IMR-90 (cell line): Measurements from ENCODE around the gene SMARCA4. TPM values are rescaled to one million over a fixed set of nuclear protein-coding genes. Genes with fewer than 3 reads are reported as not detected.

Experiments used
- ATAC-seq: fragments of 200-7000 bp; cut with Tn5 transposase; 2 replicates; pipeline ENCODE4 v1.9.1; 2020; ENCODE audit warnings: low read depth, mild to moderate bottlenecking, moderate library complexity
- BruUV-seq: library from RNA; stranded (reverse); fragments of 400-500 nt; replicated peaks from 2 replicates; lab custom pipeline; 2021; lab: Mats Ljungman, UMichigan
- CTCF ChIA-PET: fragments of 300-600 bp; formaldehyde crosslinking; extraction: SDS; loops from one replicate; lab custom pipeline; 2021; ENCODE audit warnings: antibody characterized with exemption; lab: Yijun Ruan, JAX
- POLR2A ChIA-PET: fragments of 300-600 bp; sonication (Branson Sonifier 250); formaldehyde crosslinking; loops from one replicate; lab custom pipeline; 2022; ENCODE audit warnings: antibody characterized with exemption; ENCODE audit not compliant: unreplicated experiment; lab: Charles Lee
- DNase-seq: peaks from one replicate; pipeline ENCODE4 v3.0.0; 2013
- H2AFZ ChIP-seq: replicated peaks from 2 replicates; pipeline ENCODE3; 2013; ENCODE audit warnings: low read length, mild to moderate bottlenecking; ENCODE audit not compliant: poor library complexity
- H2AK5ac ChIP-seq: 2 replicates; pipeline ENCODE4 v1.6.1; 2013; ENCODE audit warnings: low read depth, low read length, inconsistent platforms
- H2AK9ac ChIP-seq: replicated peaks from 2 replicates; pipeline ENCODE3; 2013; ENCODE audit warnings: mild to moderate bottlenecking, low read depth, low read length, moderate library complexity; ENCODE audit not compliant: poor library complexity
- H2BK120ac ChIP-seq: 2 replicates; pipeline ENCODE4 v1.6.1; 2013; ENCODE audit warnings: low read depth, low read length, inconsistent platforms
- H2BK15ac ChIP-seq: 3 replicates; pipeline ENCODE4 v1.6.1; 2013; ENCODE audit warnings: low read depth, low read length, inconsistent platforms
- H2BK20ac ChIP-seq: 2 replicates; pipeline ENCODE4 v1.6.1; 2013; ENCODE audit warnings: low read depth, mild to moderate bottlenecking, inconsistent platforms, low read length, moderate library complexity
- H2BK5ac ChIP-seq: 2 replicates; pipeline ENCODE4 v1.6.1; 2013; ENCODE audit warnings: mild to moderate bottlenecking, low read depth, low read length, inconsistent platforms; ENCODE audit not compliant: poor library complexity, severe bottlenecking
- H3K14ac ChIP-seq: replicated peaks from 2 replicates; pipeline ENCODE4 v1.6.1; 2013; ENCODE audit warnings: low read depth, low read length, inconsistent platforms
- H3K18ac ChIP-seq: 2 replicates; pipeline ENCODE4 v1.6.1; 2013; ENCODE audit warnings: low read depth, low read length, control low read depth
- H3K23ac ChIP-seq: 2 replicates; pipeline ENCODE4 v1.6.1; 2013; ENCODE audit warnings: low read depth, low read length, inconsistent platforms
- H3K27ac ChIP-seq: 2 replicates; pipeline ENCODE4 v1.5.1; 2013; ENCODE audit warnings: mild to moderate bottlenecking, control low read depth, low read length; ENCODE audit not compliant: insufficient read depth
- H3K27me3 ChIP-seq: 2 replicates; pipeline ENCODE4 v1.6.1; 2013; ENCODE audit warnings: low read length; ENCODE audit not compliant: control insufficient read depth, insufficient read depth
- H3K36me3 ChIP-seq: 2 replicates; pipeline ENCODE4 v1.6.1; 2013; ENCODE audit warnings: low read length, mixed read lengths; ENCODE audit not compliant: control insufficient read depth, insufficient read depth
- H3K4ac ChIP-seq: 2 replicates; pipeline ENCODE4 v1.6.1; 2013; ENCODE audit warnings: low read depth, low read length, inconsistent platforms
- H3K4me1 ChIP-seq: 2 replicates; pipeline ENCODE4 v1.6.1; 2013; ENCODE audit warnings: low read length, mixed read lengths; ENCODE audit not compliant: control insufficient read depth, insufficient read depth
- H3K4me2 ChIP-seq: 2 replicates; pipeline ENCODE4 v1.6.1; 2013; ENCODE audit warnings: low read depth, mild to moderate bottlenecking, control low read depth, low read length, moderate library complexity
- H3K4me3 ChIP-seq: 2 replicates; pipeline ENCODE4 v1.5.1; 2013; ENCODE audit warnings: low read depth, mild to moderate bottlenecking, control low read depth, low read length, moderate library complexity; ENCODE audit not compliant: insufficient read depth
- H3K56ac ChIP-seq: 2 replicates; pipeline ENCODE4 v1.6.1; 2013; ENCODE audit warnings: low read length, inconsistent platforms; ENCODE audit not compliant: insufficient read depth; ENCODE audit errors: extremely low read depth
- H3K79me1 ChIP-seq, 2 experiments: 2 replicates each; pipeline ENCODE4 v1.6.1; 2013; ENCODE audit warnings: low read length in 2 of 2, inconsistent platforms in 1 of 2, low read depth in 1 of 2
- H3K9ac ChIP-seq: 2 replicates; pipeline ENCODE4 v1.6.1; 2013; ENCODE audit warnings: low read depth, low read length, control low read depth
- H3K9me1 ChIP-seq: 2 replicates; pipeline ENCODE4 v1.6.1; 2013; ENCODE audit warnings: low read length, inconsistent platforms; ENCODE audit not compliant: insufficient read depth
- H3K9me3 ChIP-seq: 2 replicates; pipeline ENCODE4 v1.6.1; 2013; ENCODE audit warnings: low read length; ENCODE audit not compliant: control insufficient read depth, insufficient read depth
- H4K20me1 ChIP-seq: 2 replicates; pipeline ENCODE4 v1.6.1; 2013; ENCODE audit warnings: low read length, inconsistent platforms; ENCODE audit not compliant: insufficient read depth
- H4K5ac ChIP-seq: 2 replicates; pipeline ENCODE4 v1.6.1; 2013; ENCODE audit warnings: mild to moderate bottlenecking, low read depth, low read length, control low read depth
- H4K8ac ChIP-seq, 2 experiments: 2 replicates each; pipeline ENCODE4 v1.6.1; 2013; ENCODE audit warnings: low read depth in 2 of 2, low read length in 2 of 2, control low read depth in 1 of 2, inconsistent platforms in 1 of 2
- H4K91ac ChIP-seq: 2 replicates; pipeline ENCODE4 v1.6.1; 2013; ENCODE audit warnings: low read depth, low read length, inconsistent platforms; ENCODE audit not compliant: insufficient read depth
- BHLHE40 ChIP-seq: fragments of 150-350 bp; IDR thresholded peaks from 2 replicates; pipeline ENCODE4 v1.6.1; 2016; ENCODE audit warnings: mild to moderate bottlenecking, low read depth, low read length
- ELK1 ChIP-seq: fragments of 150-350 bp; IDR thresholded peaks from 2 replicates; pipeline ENCODE4 v1.6.1; 2016; ENCODE audit warnings: low read depth, mild to moderate bottlenecking, low read length, moderate library complexity, borderline replicate concordance
- FOS ChIP-seq: fragments of 150-350 bp; IDR thresholded peaks from 2 replicates; pipeline ENCODE4 v1.6.1; 2016; ENCODE audit warnings: low read depth, low read length
- MAZ ChIP-seq: IDR thresholded peaks from 2 replicates; pipeline ENCODE4 v1.6.1; 2012; ENCODE audit warnings: low read depth, mild to moderate bottlenecking, low read length, improper control_type of control experiment, moderate library complexity, borderline replicate concordance
- NFE2L2 ChIP-seq: fragments of 150-350 bp; IDR thresholded peaks from 2 replicates; pipeline ENCODE4 v1.6.1; 2016; ENCODE audit warnings: low read depth, mild to moderate bottlenecking, low read length
- RAD21 ChIP-seq: IDR thresholded peaks from 2 replicates; pipeline ENCODE4 v1.6.1; 2012; ENCODE audit warnings: low read length, improper control_type of control experiment
- SMC3 ChIP-seq: fragments of 150-350 bp; IDR thresholded peaks from 2 replicates; pipeline ENCODE4 v1.6.1; 2016; ENCODE audit warnings: low read depth, mild to moderate bottlenecking, antibody characterized with exemption, low read length, moderate library complexity
- WGBS, 2 experiments: methylation state at CpG; one replicate each; pipeline versions ENCODE4 v1.1.5 to v1.1.7; 2013; ENCODE audit warnings: missing lambda C conversion rate in 2 of 2; ENCODE audit not compliant: insufficient read length in 1 of 2; ENCODE audit errors: extremely low coverage in 2 of 2; 5-methylcytosine and 5-hydroxymethylcytosine counted together
- dilution Hi-C: fragments of 300-500 bp; cut with HindIII; formaldehyde crosslinking; loops from one replicate; pipeline ENCODE4 v1.14.3; 2018; ENCODE audit warnings: low sequenced_read_pairs; ENCODE audit not compliant: unreplicated experiment
- in situ Hi-C: fragments of 300-500 bp; cut with MboI; formaldehyde crosslinking; loops from 3 replicates; pipeline ENCODE4 v1.14.3; 2019; ENCODE audit warnings: low sequenced_read_pairs, inconsistent platforms, mixed read lengths
- intact Hi-C: fragments of 100-400 bp; cut with micrococcal nuclease; formaldehyde crosslinking; loops from 2 replicates; pipeline ENCODE4 v1.10.0; 2022
- polyA plus RNA-seq, 3 experiments: library from polyadenylated mRNA; depleted of rRNA; stranded (reverse); fragments of >200 nt; gene quantifications; 2 replicates each; pipeline ENCODE4 v1.2.3, GENCODE V29; 2012; ENCODE audit warnings: low replicate concordance in 1 of 3
- total RNA-seq: library from RNA; depleted of rRNA; stranded (reverse); fragments of >200 nt; gene quantifications from 2 replicates; pipeline ENCODE4 v1.2.3, GENCODE V29; 2012

Gene SMARCA4
- total and polyA plus RNA-seq, 2 of the 4 experiments (the other 2 are of a cell fraction): 41.4 to 85.6 TPM

GRCh38 chr19:10995926-10996600, 35.2 kb downstream of the SMARCA4 start:
- no peak overlapping the region for H4K5ac ChIP-seq
- POLR2A ChIA-PET: no interaction called here
- no peak for ATAC-seq

More at GRCh38 chr19:10995926-10996600, 35.2 kb downstream of the SMARCA4 start:
- in situ Hi-C loops: no loop called here
- Histone ChIP-seq H2BK5ac (no peak overlapping the region), H3K27me3 (no peaks in the 10 kb centered on the region), H3K4me3 (no peak overlapping the region), H4K91ac (no peak overlapping the region), H2BK15ac (no peak overlapping the region), H3K9ac (no peak overlapping the region), H3K79me1 (peaks cover 12 to 47% of the 10 kb centered on the region in 2 experiments; a peak in 3 of 4 replicates), H2AFZ (peak overlapping the region; percentile 1), H3K14ac (no peak overlapping the region), H3K9me3 (no peaks in the 10 kb centered on the region), H3K4me1 (peaks cover 1% of the 10 kb centered on the region; the same call in 1 of the 2 replicates), H3K56ac (no peak overlapping the region), H2BK20ac (no peak overlapping the region), H2AK5ac (no peak overlapping the region), H3K27ac (no peak overlapping the region), H4K8ac (no peak overlapping the region), H2AK9ac (no peak overlapping the region), H3K23ac (no peak overlapping the region), H3K4ac (no peak overlapping the region), H3K36me3 (peaks cover 64% of the 10 kb centered on the region), H3K18ac (no peak overlapping the region), H3K9me1 (no peaks in the 10 kb centered on the region), H2BK120ac (no peak overlapping the region), H3K4me2 (no peak overlapping the region), H4K20me1 (peaks cover 8% of the 10 kb centered on the region; the same call in 1 of the 2 replicates)
- no peak for DNase-seq
- intact Hi-C loops: no loop called here
- WGBS, 2 experiments: 94% methylated on average over 14 of the region's 29 CpGs; no CpG with 5 or more reads in 1 of the 2 experiments
- CTCF ChIA-PET: interaction anchor here (0.5 kb wide), 1 partner anchor 51 kb away, joined by 3 read pairs; no protein-coding TSS in a partner anchor
- no TSS peak for BruUV-seq
- dilution Hi-C loops: no loop called here
- TF ChIP-seq FOS (no peak), BHLHE40 (no peak), RAD21 (no peak), MAZ (no peak), SMC3 (no peak), ELK1 (no peak), NFE2L2 (no peak)
